ENCODE data around the gene MAPKAPK2.

DNA sequence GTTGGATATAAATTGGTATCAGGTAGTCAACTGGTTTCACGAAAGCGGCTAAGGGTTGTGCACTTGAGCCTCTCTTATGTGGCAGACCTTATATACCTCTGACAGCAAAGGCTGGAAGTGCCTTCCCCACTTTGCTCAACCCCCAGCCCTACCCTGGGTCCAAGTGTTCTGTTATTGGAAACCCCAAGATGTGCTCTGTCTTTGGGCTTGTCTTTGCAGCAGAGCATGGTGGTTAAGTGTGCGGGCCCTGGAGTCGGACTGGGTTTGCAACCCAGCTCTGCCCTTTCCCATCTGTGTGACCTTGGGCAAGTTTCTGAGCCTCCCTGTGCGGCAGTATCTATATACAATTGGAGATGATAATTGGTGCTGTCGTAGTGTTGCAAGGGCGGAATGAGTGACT lies 98.8 kb downstream of the MAPKAPK2 start:
- TF ChIP-seq, protein P1, sequence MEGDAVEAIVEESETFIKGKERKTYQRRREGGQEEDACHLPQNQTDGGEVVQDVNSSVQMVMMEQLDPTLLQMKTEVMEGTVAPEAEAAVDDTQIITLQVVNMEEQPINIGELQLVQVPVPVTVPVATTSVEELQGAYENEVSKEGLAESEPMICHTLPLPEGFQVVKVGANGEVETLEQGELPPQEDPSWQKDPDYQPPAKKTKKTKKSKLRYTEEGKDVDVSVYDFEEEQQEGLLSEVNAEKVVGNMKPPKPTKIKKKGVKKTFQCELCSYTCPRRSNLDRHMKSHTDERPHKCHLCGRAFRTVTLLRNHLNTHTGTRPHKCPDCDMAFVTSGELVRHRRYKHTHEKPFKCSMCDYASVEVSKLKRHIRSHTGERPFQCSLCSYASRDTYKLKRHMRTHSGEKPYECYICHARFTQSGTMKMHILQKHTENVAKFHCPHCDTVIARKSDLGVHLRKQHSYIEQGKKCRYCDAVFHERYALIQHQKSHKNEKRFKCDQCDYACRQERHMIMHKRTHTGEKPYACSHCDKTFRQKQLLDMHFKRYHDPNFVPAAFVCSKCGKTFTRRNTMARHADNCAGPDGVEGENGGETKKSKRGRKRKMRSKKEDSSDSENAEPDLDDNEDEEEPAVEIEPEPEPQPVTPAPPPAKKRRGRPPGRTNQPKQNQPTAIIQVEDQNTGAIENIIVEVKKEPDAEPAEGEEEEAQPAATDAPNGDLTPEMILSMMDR (IDR thresholded peaks at IDR 0.05): no peak
- TF ChIP-seq ELF4 (CRISPR knock-in tag; IDR thresholded peaks at IDR 0.05; ENCODE audit: low read depth) (no peak), USF2 (CRISPR knock-in tag; IDR thresholded peaks at IDR 0.05) (no peak), SP1 (CRISPR knock-in tag; conservative IDR thresholded peaks at IDR 0.05) (no peak), NFYB (CRISPR knock-in tag; conservative IDR thresholded peaks at IDR 0.05; ENCODE audit: low read depth) (no peak), CREB1 (CRISPR knock-in tag; IDR thresholded peaks at IDR 0.05) (no peak), JUN (CRISPR knock-in tag; IDR thresholded peaks at IDR 0.05) (no peak)
- TF ChIP-seq, protein P2, sequence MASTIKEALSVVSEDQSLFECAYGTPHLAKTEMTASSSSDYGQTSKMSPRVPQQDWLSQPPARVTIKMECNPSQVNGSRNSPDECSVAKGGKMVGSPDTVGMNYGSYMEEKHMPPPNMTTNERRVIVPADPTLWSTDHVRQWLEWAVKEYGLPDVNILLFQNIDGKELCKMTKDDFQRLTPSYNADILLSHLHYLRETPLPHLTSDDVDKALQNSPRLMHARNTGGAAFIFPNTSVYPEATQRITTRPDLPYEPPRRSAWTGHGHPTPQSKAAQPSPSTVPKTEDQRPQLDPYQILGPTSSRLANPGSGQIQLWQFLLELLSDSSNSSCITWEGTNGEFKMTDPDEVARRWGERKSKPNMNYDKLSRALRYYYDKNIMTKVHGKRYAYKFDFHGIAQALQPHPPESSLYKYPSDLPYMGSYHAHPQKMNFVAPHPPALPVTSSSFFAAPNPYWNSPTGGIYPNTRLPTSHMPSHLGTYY (CRISPR knock-in tag; IDR thresholded peaks at IDR 0.05): no peak
- TF ChIP-seq, protein P3, sequence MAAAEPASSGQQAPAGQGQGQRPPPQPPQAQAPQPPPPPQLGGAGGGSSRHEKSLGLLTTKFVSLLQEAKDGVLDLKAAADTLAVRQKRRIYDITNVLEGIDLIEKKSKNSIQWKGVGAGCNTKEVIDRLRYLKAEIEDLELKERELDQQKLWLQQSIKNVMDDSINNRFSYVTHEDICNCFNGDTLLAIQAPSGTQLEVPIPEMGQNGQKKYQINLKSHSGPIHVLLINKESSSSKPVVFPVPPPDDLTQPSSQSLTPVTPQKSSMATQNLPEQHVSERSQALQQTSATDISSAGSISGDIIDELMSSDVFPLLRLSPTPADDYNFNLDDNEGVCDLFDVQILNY (CRISPR knock-in tag; IDR thresholded peaks at IDR 0.05): no peak
- TF ChIP-seq, protein P4, sequence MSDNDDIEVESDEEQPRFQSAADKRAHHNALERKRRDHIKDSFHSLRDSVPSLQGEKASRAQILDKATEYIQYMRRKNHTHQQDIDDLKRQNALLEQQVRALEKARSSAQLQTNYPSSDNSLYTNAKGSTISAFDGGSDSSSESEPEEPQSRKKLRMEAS (CRISPR knock-in tag; IDR thresholded peaks at IDR 0.05): no peak
